ENCODE results near the gene TBC1D5. TPM values are rescaled to one million over a fixed set of nuclear protein-coding genes. Genes with fewer than 3 reads are reported as not detected.

The TBC1D5 gene
- total RNA-seq, 1 experiment from 2014 or later = 43.3 TPM

DNA sequence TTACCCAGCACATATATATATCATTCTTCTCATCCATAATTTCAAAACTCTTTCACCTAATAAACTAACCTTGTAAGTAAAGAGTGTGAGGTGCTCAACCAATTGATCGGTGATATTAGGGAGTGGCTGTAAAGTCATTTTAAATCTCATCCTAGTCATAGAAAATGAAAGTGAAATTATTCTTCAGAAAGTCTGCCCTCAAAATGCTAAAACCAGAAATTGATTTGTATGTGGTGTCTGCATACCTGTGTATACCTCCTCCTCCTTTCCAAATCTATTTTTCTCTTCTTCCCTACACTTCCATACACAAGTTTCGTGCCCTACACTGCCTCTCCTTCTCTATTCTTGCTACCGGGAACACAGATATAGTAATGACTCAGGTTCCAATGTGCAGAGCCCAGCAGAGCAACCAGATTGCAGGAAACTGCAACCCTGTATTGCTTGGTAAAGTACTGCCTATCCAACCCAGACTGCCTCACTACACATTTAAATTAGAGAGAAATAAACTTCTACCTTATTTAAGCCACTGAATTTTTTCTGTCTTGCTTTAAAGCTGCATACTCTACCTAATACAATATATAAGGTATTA is 7.4 kb upstream of the TBC1D5 start:
- no peak for DNase-seq (ENCODE audit: unreplicated experiment)
- intact Hi-C loops (cut with micrococcal nuclease) = no loop called here
- no peak overlapping the region for H3K27ac Mint-ChIP-seq (ENCODE audit: low read depth, unreplicated experiment)
- ChIA-PET CTCF (no interaction called here), POLR2A (no interaction called here)
- H3K36me3 Mint-ChIP-seq (ENCODE audit: insufficient read depth, unreplicated experiment) = no peaks in the 10 kb centered on the region
- H3K4me1 Mint-ChIP-seq (ENCODE audit: insufficient read depth, unreplicated experiment) = peaks cover 12% of the 10 kb centered on the region
- no peaks in the 10 kb centered on the region for H3K27me3 Mint-ChIP-seq (ENCODE audit: insufficient read depth, unreplicated experiment)
- H3K9me3 Mint-ChIP-seq (ENCODE audit: unreplicated experiment) = no peaks in the 10 kb centered on the region
- BruUV-seq (replicated peaks) = no TSS peak
- peak overlapping the region; percentile 46 for H3K4me3 Mint-ChIP-seq (ENCODE audit: unreplicated experiment)
- TF ChIP-seq, protein P1, sequence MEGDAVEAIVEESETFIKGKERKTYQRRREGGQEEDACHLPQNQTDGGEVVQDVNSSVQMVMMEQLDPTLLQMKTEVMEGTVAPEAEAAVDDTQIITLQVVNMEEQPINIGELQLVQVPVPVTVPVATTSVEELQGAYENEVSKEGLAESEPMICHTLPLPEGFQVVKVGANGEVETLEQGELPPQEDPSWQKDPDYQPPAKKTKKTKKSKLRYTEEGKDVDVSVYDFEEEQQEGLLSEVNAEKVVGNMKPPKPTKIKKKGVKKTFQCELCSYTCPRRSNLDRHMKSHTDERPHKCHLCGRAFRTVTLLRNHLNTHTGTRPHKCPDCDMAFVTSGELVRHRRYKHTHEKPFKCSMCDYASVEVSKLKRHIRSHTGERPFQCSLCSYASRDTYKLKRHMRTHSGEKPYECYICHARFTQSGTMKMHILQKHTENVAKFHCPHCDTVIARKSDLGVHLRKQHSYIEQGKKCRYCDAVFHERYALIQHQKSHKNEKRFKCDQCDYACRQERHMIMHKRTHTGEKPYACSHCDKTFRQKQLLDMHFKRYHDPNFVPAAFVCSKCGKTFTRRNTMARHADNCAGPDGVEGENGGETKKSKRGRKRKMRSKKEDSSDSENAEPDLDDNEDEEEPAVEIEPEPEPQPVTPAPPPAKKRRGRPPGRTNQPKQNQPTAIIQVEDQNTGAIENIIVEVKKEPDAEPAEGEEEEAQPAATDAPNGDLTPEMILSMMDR (IDR thresholded peaks at IDR 0.05; ENCODE audit: unreplicated experiment) = no peak

DNA sequence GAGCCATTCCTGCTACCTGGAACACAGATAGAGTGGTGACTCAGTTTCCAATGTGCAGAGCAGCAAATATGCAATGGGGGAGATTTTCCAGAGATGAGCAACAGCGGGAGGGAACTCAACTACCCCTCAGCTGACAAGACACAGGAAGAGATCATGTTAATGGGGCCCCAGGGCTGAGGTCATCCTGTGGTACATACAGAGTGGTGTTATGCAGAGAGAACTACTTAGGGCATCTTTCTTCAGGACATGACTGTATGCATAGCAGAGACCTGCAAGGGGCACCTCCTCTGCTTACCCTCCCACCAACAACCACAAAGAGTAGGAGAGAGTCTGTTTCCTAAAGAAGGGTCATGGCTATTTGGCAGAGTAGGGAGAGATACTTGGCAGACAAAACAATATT is 6.8 kb upstream of the TBC1D5 start:
- ChIA-PET POLR2A (no interaction called here), CTCF (interaction anchor here (0.6 to 0.8 kb wide), 3 partner anchors 92 to 227 kb away, joined by 3 read pairs; no protein-coding TSS in a partner anchor)
- H3K27ac Mint-ChIP-seq (ENCODE audit: low read depth, unreplicated experiment) = no peak overlapping the region
- intact Hi-C loops (cut with micrococcal nuclease) = no loop called here
- no peak overlapping the region for H3K4me3 Mint-ChIP-seq (ENCODE audit: unreplicated experiment)
- no peak for DNase-seq (ENCODE audit: unreplicated experiment)
- BruUV-seq (replicated peaks) = no TSS peak
- H3K9me3 Mint-ChIP-seq (ENCODE audit: unreplicated experiment) = no peaks in the 10 kb centered on the region
- no peaks in the 10 kb centered on the region for H3K27me3 Mint-ChIP-seq (ENCODE audit: insufficient read depth, unreplicated experiment)
- TF ChIP-seq, protein P1 (IDR thresholded peaks at IDR 0.05; ENCODE audit: unreplicated experiment) = no peak
- H3K4me1 Mint-ChIP-seq (ENCODE audit: insufficient read depth, unreplicated experiment) = peaks cover 12% of the 10 kb centered on the region
- no peaks in the 10 kb centered on the region for H3K36me3 Mint-ChIP-seq (ENCODE audit: insufficient read depth, unreplicated experiment)

DNA sequence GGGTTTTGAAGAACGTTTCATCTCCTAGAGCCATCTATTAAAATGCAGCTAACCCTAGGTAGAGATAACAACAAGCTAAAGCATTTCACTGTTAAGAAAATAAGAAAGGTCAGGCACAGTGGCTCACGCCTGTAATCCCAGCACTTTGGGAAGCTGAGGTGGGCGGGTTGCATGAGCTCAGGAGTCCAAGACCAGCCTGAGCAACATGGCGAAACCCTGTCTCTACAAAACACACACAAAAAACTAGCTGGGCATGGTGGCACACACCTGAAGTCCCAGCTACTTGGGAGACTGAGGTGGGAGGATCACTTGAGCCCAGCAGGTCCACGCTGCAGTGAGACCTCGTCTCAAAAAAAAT is 5.4 kb upstream of the TBC1D5 start:
- ChIA-PET CTCF (interaction anchor here (0.7 to 1.1 kb wide), 3 partner anchors 53 to 643 kb away, joined by 3 read pairs; no protein-coding TSS in a partner anchor), POLR2A (no interaction called here)
- TF ChIP-seq, protein P1 (IDR thresholded peaks at IDR 0.05; ENCODE audit: unreplicated experiment) = no peak
- H3K9me3 Mint-ChIP-seq (ENCODE audit: unreplicated experiment) = no peaks in the 10 kb centered on the region
- no peak overlapping the region for H3K4me3 Mint-ChIP-seq (ENCODE audit: unreplicated experiment)
- no TSS peak for BruUV-seq (replicated peaks)
- no peak for DNase-seq (ENCODE audit: unreplicated experiment)
- H3K36me3 Mint-ChIP-seq (ENCODE audit: insufficient read depth, unreplicated experiment) = no peaks in the 10 kb centered on the region
- no peak overlapping the region for H3K27ac Mint-ChIP-seq (ENCODE audit: low read depth, unreplicated experiment)
- H3K27me3 Mint-ChIP-seq (ENCODE audit: insufficient read depth, unreplicated experiment) = no peaks in the 10 kb centered on the region
- intact Hi-C loops (cut with micrococcal nuclease) = no loop called here
- peaks cover 12% of the 10 kb centered on the region for H3K4me1 Mint-ChIP-seq (ENCODE audit: insufficient read depth, unreplicated experiment)

DNA sequence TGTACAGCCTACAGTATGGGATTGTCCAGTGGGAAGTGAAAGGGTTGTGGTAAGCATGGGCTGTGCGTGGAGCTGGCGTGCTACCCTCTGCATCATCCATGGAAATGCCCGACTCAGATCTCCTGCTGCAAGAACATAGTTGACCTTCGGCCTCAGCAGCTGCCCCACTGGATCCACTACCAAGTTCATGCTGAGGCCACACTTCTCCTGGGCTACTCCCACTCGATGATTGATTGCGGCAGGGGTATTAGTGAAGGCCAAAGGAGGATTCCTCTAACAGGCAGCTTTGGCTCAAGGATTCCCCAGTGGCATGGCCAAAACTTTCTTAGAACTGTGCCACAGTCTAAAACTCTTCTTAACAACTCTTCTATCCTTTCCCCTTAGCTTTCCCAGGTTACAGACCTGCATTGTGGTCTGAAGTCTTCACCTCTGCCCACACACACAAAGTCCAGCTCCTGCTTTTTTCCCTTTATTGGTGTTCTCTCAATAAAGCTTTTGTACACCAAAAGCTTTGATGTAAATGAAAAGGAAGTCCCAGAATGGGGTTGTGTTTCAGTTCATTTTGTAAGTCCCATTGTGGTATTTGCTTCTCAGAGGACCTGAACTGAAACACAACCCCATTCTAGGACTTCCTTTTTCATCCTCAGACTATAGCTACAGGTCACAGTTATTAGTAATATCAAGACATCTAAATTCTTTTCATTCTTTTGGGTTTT is 4.9 kb upstream of the TBC1D5 start:
- no TSS peak for BruUV-seq (replicated peaks)
- Mint-ChIP-seq H3K27ac (ENCODE audit: low read depth, unreplicated experiment) (no peak overlapping the region), H3K4me3 (ENCODE audit: unreplicated experiment) (no peak overlapping the region), H3K4me1 (ENCODE audit: insufficient read depth, unreplicated experiment) (peaks cover 12% of the 10 kb centered on the region), H3K36me3 (ENCODE audit: insufficient read depth, unreplicated experiment) (no peaks in the 10 kb centered on the region), H3K9me3 (ENCODE audit: unreplicated experiment) (no peaks in the 10 kb centered on the region), H3K27me3 (ENCODE audit: insufficient read depth, unreplicated experiment) (no peaks in the 10 kb centered on the region)
- DNase-seq (ENCODE audit: unreplicated experiment) = no peak
- POLR2A ChIA-PET = no interaction called here
- TF ChIP-seq, protein P1 (IDR thresholded peaks at IDR 0.05; ENCODE audit: unreplicated experiment) = no peak
- intact Hi-C loops (cut with micrococcal nuclease) = no loop called here
- CTCF ChIA-PET = interaction anchor here (0.7 kb wide), 1 partner anchor 53 kb away, joined by 3 read pairs; no protein-coding TSS in a partner anchor
